NB4 (cell line): ENCODE measurements around the gene PCDHGA11.
"Not testable (repeated sequence)": the region's sequence is repeated elsewhere in the genome, so short reads cannot be mapped to it uniquely, and the experiment has no call there.

ENCODE experiments used
- MYC ChIP-seq: IDR thresholded peaks from 2 replicates; pipeline ENCODE4 v1.6.1; 2011; ENCODE audit warnings: low read depth, low read length
- POLR2A ChIP-seq: IDR thresholded peaks from 2 replicates; pipeline ENCODE4 v1.6.1; 2011; ENCODE audit warnings: mild to moderate bottlenecking; ENCODE audit not compliant: insufficient read length; ENCODE audit errors: extremely low read depth
- TF ChIP-seq, protein P1 (sequence below): IDR thresholded peaks from one replicate; pipeline ENCODE4 v1.5.1; 2012; ENCODE audit warnings: low read depth, low read length

DNA sequence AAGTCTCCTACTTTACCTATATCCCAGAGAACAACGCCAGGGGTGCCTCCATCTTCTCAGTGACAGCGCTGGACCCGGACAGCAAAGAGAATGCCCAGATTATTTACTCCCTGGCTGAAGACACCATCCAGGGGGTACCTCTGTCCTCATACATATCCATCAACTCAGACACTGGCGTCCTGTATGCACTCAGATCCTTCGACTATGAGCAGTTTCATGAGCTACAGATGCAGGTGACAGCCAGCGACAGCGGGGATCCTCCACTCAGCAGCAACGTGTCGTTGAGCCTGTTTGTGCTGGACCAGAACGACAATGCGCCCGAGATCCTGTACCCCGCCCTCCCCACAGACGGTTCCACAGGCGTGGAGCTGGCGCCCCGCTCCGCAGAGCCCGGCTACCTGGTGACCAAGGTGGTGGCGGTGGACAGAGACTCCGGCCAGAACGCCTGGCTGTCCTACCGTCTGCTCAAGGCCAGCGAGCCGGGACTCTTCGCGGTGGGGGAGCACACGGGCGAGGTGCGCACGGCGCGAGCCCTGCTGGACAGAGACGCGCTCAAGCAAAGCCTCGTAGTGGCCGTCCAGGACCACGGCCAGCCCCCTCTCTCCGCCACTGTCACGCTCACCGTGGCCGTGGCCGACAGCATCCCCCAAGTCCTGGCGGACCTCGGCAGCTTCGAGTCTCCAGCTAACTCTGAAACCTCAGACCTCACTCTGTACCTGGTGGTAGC lies 6.1 kb upstream of the PCDHGA11 start:
- TF ChIP-seq, protein P1, sequence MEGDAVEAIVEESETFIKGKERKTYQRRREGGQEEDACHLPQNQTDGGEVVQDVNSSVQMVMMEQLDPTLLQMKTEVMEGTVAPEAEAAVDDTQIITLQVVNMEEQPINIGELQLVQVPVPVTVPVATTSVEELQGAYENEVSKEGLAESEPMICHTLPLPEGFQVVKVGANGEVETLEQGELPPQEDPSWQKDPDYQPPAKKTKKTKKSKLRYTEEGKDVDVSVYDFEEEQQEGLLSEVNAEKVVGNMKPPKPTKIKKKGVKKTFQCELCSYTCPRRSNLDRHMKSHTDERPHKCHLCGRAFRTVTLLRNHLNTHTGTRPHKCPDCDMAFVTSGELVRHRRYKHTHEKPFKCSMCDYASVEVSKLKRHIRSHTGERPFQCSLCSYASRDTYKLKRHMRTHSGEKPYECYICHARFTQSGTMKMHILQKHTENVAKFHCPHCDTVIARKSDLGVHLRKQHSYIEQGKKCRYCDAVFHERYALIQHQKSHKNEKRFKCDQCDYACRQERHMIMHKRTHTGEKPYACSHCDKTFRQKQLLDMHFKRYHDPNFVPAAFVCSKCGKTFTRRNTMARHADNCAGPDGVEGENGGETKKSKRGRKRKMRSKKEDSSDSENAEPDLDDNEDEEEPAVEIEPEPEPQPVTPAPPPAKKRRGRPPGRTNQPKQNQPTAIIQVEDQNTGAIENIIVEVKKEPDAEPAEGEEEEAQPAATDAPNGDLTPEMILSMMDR: not testable (repeated sequence)
- TF ChIP-seq POLR2A, MYC: not testable (repeated sequence)
